Measurements from ENCODE around the gene GLDN.
A peak's percentile ranks its signal among the peaks of the same experiment; 100 is the strongest.

Gene GLDN

DNA sequence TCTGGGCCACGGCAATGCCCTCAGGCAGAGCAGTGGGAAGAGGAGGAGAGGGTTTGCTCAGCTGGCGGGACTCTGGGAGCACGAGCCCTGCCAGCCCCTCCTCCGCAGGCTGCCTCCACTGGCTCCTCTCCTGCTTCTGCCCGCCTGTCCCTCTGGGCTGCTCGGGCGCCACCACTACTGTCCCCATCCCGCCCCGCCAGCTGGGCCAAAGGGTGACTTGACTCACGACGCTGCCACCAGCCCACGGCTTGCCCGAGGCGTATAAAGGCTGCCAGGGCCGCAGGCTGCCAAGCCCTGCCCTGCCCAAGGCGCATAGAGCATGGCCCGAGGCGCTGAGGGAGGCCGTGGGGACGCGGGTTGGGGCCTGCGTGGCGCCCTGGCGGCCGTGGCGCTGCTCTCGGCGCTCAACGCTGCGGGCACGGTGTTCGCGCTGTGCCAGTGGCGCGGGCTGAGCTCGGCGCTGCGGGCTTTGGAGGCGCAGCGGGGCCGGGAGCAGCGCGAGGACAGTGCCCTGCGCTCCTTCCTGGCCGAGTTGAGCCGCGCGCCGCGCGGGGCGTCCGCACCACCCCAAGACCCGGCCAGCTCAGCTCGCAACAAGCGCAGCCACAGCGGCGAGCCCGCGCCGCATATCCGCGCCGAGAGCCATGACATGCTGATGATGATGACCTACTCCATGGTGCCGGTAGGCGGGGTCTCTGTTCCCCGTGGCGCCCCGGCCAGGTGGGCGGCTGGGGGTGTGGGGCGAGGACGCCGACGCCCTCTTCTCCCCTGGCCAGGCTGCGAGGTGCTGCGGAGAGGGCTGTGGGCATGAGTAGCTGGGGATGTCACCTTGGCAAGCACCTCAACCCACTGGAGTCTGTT is at the start of gene GLDN:
GLDN (plus strand) TSS at position 290 of the 861 bp plus-strand sequence; CDS start at position 320, 30 bp downstream.
- DNase-seq, result peak; percentile 38

DNA sequence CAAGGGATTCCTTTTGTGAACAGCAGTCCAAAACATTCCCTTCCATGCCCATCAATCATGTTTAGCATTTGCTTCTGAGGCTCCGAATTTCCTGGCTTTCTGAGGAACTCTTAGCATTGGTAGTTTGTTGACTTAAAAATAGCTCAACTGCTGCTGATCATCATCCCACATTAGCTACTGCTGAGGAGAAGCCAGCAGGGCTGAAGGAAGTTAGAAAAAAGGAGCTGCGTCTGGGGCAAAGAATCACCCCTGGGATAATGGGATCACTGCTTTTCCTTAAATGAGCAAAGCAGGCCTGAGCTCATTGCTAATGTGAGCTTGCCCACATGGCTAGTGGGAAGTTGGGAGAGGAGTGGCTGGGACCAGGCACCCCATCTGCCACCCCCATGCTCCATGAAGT is 42.8 kb upstream of the GLDN start:
- DNase-seq, result no peak

GRCh38 chr15:51299187-51300015 is 42.1 kb upstream of the GLDN start:
- DNase-seq, result no peak

GRCh38 chr15:51302480-51302879 is 39.0 kb upstream of the GLDN start:
- no peak for DNase-seq

DNA sequence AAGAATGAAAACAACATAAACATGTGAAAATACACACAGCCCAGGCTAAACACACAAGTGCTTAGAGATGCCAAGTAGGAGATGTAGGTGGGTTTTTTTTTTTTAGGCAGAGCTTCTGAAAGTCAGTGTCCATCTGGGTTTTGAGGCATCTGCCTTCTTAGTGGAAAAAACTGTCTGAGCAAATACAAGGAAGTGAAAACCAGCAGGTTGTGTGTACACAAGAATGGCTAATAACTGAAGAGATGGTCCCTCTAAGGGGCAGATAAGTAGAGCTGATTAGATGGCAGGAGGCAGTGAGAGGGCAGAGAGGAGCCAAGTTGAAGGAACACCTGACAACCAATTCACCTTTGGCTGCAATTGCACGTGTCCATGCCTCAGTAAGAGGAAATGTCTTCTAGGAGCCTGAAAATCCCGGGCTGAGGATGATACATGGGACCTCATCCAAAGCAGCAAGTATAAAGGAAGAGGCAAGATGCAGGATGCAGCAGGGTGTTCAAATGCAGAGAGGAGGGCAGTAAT is 37.9 kb upstream of the GLDN start:
- no peak for DNase-seq

- DNase-seq, result no peak
These were observed 34.1 kb upstream of the GLDN start for GRCh38 chr15:51307325-51307724.

GRCh38 chr15:51307811-51308210 is 33.6 kb upstream of the GLDN start:
- no peak for DNase-seq

DNA sequence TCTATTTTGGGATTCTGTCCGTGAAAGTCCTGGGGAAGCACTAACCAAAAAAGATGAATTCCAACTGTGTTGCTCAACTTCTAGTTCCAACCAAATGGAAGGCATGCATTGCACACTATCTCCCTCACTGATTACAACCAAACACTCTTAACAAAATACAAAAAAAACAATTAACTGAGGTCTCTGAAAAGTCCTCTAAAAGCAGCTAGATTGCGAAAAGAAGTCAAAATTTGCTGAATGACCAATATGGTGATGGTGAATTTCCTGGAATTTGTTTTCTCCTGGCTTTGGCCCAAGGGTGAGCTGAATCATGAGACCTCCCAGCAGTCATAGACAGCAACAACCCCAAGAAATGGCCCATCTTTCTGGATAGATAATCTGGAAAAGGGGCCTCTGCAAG is 31.4 kb upstream of the GLDN start:
- no peak for DNase-seq

DNA sequence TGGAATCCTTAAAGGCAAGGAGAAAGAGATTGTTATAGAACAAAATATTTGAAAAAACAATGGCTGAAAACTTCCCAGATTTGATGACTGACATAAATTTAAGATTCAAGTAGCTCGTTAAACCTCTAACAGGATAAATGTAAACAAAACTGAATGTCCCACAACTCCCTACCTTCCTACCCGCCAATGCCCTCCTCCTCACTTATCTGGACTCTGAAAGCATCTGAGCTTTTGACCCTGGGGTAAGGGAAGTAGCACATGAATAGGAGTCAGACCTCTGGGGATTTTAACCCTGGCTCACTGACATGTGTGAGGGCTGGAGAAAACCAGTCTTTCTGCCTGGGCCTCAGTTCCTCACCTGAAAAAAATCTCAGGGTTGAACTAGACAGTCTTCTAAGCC is 29.9 kb upstream of the GLDN start:
- DNase-seq, result no peak

GRCh38 chr15:51312166-51313073 is 29.0 kb upstream of the GLDN start:
- DNase-seq, result no peak

- no peak for DNase-seq
These were observed 28.4 kb upstream of the GLDN start for GRCh38 chr15:51313074-51313393.

DNA sequence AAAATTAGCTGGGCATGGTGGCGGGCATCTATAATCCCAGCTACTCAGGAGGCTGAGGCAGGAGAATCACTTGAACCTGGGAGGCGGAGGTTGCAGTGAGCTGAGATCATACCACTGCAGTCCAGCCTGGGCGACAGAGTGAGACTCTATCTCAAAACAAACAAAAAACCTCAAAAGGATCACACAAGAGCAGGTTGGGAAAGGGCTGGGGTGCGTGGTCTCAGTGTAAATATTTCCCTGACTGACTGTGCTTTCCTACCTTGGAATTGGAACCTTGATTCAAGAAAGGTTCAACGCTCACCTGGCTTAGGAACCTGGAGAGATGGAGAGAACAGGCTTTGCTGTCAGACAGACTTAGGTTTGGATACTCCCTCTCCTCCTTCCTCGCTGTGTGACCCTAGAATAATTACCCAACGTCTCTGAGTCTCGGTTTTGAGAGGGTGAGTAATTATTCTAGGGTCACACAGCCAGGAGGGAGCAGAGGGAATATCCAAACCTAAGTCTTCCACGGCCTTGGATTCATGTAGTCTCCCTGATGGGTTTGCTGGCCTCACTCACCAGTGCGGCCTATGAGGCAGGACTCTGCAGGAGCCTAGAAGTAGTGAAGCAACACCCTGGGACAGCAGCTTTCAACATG is 27.7 kb upstream of the GLDN start:
- no peak for DNase-seq

GRCh38 chr15:51314391-51315337 is 26.8 kb upstream of the GLDN start:
- DNase-seq, result no peak

DNA sequence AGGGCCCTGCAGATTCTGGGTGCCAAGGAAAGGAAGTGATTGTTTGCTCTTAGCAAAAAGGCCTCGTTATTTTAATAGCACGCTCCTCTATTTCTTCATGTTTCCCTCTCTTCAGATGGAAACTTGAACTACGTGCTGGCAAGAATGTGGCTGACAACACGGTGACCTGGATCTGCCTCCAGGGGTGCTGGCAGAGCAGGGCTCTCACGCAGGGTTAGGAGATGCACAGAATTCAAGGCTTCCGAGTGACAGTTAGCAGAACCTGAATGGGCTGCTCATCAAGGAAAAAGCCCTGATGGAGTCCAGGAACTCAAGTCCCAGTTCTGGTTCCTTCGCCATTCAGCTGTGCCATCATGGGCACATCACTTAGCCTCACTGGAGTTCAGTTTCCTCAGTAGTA is 25.7 kb upstream of the GLDN start:
- no peak for DNase-seq

- no peak for DNase-seq
These were observed 24.8 kb upstream of the GLDN start for GRCh38 chr15:51316636-51317035.

DNA sequence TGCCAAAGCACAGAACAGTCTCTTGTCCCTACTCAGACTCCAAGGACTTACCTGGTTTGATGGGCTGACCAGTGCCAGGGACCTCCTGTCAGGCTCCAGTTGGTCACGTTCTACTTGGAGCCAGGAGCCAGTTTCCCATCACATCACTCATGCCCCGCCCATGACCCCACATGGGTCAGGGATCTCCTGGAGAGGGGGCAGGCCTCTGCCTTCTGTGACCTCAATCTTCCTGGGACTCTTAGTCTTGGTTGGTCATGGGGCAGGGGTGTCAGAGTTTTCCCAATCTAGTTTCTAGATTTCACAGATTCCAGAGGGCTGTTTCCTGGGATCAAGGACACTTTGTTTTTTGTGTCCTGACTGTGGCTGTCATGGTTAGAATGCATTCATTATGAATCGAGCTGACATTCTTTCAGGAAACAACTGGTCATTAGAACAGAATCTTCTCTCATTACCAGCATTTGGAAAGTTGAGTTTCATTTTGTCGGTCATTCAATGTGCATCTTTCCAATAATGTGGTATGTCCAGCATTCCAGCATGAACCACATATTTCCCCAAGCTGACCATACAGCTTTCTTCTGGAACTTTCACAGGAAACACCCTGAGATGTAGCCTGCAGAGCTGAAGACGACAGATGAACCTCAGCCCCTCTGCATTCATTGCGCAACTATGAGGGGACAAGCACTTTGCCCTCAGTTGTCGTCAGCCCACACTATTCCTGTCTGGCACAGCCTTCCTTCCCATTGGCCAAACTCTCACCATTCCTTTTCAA is 22.9 kb upstream of the GLDN start:
- no peak for DNase-seq

- no peak for DNase-seq
These were observed 21.9 kb upstream of the GLDN start for GRCh38 chr15:51319539-51319938.

GRCh38 chr15:51320843-51321242 is 20.6 kb upstream of the GLDN start:
- no peak for DNase-seq

DNA sequence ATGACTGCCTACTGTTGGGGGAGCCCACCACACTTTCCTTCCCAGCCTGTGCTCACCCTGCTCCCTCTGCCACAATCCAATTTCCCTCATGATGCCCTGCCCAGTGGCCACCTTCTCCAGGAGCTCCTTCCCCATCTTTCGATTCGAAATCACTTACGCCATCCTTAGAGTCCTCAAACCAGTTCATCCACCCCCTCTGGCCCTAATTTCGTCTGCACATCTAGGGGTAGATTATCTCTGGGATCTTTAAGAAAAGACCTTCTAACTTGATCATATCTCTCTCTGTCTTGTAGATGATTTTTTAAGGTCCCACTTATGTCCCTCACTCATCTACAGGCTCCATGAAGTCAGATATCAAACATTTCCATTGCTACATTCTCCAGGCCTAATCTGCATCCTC is 20.1 kb upstream of the GLDN start:
- no peak for DNase-seq

GRCh38 chr15:51322621-51323296 is 18.7 kb upstream of the GLDN start:
- DNase-seq, result no peak

Data from NCI-H2171 treated with DMSO at 0.1 percent for 48 hours (cell line).